Body of pancreas (tissue), 4 donors: ENCODE measurements around the gene PAX2.

ENCODE experiments used
- CTCF ChIP-seq, 7 experiments: fragments of 450-650 bp in 4 of 7; fragments of 200-600 bp in 3 of 7; sonication (generic) in 3 of 7; IDR thresholded peaks; one replicate each; pipeline ENCODE4 v1.5.1; 2016 to 2019; ENCODE audit warnings: antibody characterized with exemption in 7 of 7
- POLR2A ChIP-seq, 3 donors: fragments of 450-650 bp; IDR thresholded peaks; one replicate each; pipeline ENCODE4 v1.6.1; 2016; ENCODE audit warnings: antibody characterized with exemption in 3 of 3, mild to moderate bottlenecking in 2 of 3

GRCh38 chr10:100749059-100749308 is 3.6 kb downstream of the PAX2 start:
- TF ChIP-seq POLR2A (IDR thresholded peaks at IDR 0.05) (no peak), CTCF (IDR thresholded peaks at IDR 0.05) (no peak)
